ENCODE results near the gene TAF6L.
A peak's percentile ranks its signal among the peaks of the same experiment; 100 is the strongest.
"Not testable (repeated sequence)": the region's sequence is repeated elsewhere in the genome, so short reads cannot be mapped to it uniquely, and the experiment has no call there.

Gene TAF6L

GRCh38 chr11:62805961-62806441, 34.8 kb downstream of the TAF6L start:
- DNase-seq = no peak

- peak; percentile 6 for DNase-seq
Measured at GRCh38 chr11:62806611-62807121, 35.5 kb downstream of the TAF6L start.

- DNase-seq = no peak
Measured at GRCh38 chr11:62810748-62811147, 39.6 kb downstream of the TAF6L start.

- no peak for DNase-seq
Measured at GRCh38 chr11:62811659-62812058, 40.5 kb downstream of the TAF6L start.

- DNase-seq = no peak
Measured at GRCh38 chr11:62816557-62816956, 45.4 kb downstream of the TAF6L start.

- DNase-seq = no peak
Measured at GRCh38 chr11:62817129-62817528, 45.9 kb downstream of the TAF6L start.

- DNase-seq = no peak
Measured at GRCh38 chr11:62823677-62824076, 52.5 kb downstream of the TAF6L start.

GRCh38 chr11:62828130-62828529, 56.9 kb downstream of the TAF6L start:
- DNase-seq = not testable (repeated sequence)

- DNase-seq = peak; percentile 37
Measured at GRCh38 chr11:62830904-62831519, 59.8 kb downstream of the TAF6L start.

GRCh38 chr11:62831520-62832335, 60.5 kb downstream of the TAF6L start, which contains the start of gene STX5:
TSS of gene STX5 (minus strand) at chr11:62832051. CDS start at chr11:62831243, 808 bp downstream.
- peak; percentile 98 for DNase-seq

- no peak for DNase-seq
Measured at GRCh38 chr11:62832336-62833234, 61.4 kb downstream of the TAF6L start, which contains the start of gene TEX54. TSS of gene TEX54 (minus strand) at chr11:62832841.

- no peak for DNase-seq
Measured at GRCh38 chr11:62835336-62835735, 64.1 kb downstream of the TAF6L start.
